GM12864 (cell line): ENCODE results near the gene PPP6R1.
A peak's percentile ranks its signal among the peaks of the same experiment; 100 is the strongest.

Experiments
- DNase-seq: peaks from one replicate; pipeline ENCODE4 v3.0.0-alpha.2; 2011; ENCODE audit warnings: low read depth
- H3K4me3 ChIP-seq: 2 replicates; pipeline ENCODE4 v1.5.1; 2011; ENCODE audit warnings: mild to moderate bottlenecking, low read depth, low read length, control low read depth
- CTCF ChIP-seq: IDR thresholded peaks from 2 replicates; pipeline ENCODE4 v1.5.1; 2011; ENCODE audit warnings: low read depth, mild to moderate bottlenecking, moderate library complexity, low read length, control low read depth, inconsistent platforms; ENCODE audit errors: missing control alignments

Gene PPP6R1

GRCh38 chr19:55265723-55266386 is 7.0 kb upstream of the PPP6R1 start:
- no peak overlapping the region for H3K4me3 ChIP-seq
- DNase-seq, result no peak
- TF ChIP-seq CTCF, result no peak

GRCh38 chr19:55265173-55265572 is 6.4 kb upstream of the PPP6R1 start:
- no peak overlapping the region for H3K4me3 ChIP-seq
- TF ChIP-seq CTCF, result no peak
- no peak for DNase-seq

DNA sequence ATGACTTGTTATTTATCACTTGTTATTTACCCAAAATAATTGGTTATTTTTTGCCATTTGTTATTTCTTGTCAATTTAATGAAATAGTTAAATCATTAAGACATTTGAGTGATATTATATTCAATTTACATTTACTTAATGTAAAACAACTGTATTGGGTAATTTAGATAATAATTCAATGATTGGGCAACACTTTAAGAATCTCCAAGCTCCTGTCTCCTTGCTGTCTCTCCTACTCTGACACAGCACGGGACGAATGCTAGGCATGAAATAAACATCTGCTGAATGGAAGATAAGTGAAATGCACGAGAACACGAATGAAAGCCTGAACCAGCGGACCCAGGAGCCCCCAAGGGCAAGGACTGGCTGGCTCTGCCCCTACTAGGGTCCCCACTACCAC is 5.7 kb upstream of the PPP6R1 start:
- no peak for TF ChIP-seq CTCF
- H3K4me3 ChIP-seq, result no peak overlapping the region
- DNase-seq, result no peak

DNA sequence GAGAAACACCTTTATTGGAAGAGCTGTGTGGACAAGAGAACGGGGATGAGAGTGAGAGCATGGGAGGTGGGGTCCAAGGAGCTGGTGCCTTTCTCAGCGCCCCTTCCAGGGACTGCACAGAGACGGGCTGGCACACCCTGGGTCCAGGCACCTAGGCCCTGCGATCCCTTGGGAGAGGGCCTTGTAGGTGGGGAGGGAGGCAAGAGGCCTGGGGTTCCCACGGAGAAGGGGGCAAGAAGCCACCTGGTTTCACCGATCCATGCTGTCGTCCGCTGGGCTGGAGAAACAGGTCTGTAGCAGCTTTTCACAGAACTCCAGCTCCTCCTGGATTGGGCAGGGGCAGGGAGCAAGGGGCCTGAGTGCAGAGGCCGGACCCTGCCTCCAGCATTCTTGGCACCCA is 3.5 kb upstream of the PPP6R1 start:
- DNase-seq, result no peak
- no peak for TF ChIP-seq CTCF

GRCh38 chr19:55261671-55262126 is 2.9 kb upstream of the PPP6R1 start:
- DNase-seq, result no peak
- no peak overlapping the region for H3K4me3 ChIP-seq
- no peak for TF ChIP-seq CTCF

More for the DNA sequence above, 3.5 kb upstream of the PPP6R1 start:
- H3K4me3 ChIP-seq, result no peak overlapping the region

- peak overlapping the region; percentile 93 for H3K4me3 ChIP-seq
- no peak for TF ChIP-seq CTCF
- no peak for DNase-seq
Observed at GRCh38 chr19:55259540-55260210, 858 bp upstream of the PPP6R1 start.

- no peak for DNase-seq
- no peak for TF ChIP-seq CTCF
- H3K4me3 ChIP-seq, result peak overlapping the region; percentile 93
Observed at GRCh38 chr19:55258476-55258827, 365 bp downstream of the PPP6R1 start.
